Heart right ventricle (tissue), 16 donors: ENCODE measurements around the gene APOA5. TPM values are rescaled to one million over a fixed set of nuclear protein-coding genes. Genes with fewer than 3 reads are reported as not detected.

Experiments
- ATAC-seq, 8 donors: fragments of 200-7000 bp; cut with Tn5 transposase; one replicate each; pipeline ENCODE4 v1.9.1; 2020; ENCODE audit warnings: mild to moderate bottlenecking in 8 of 8, moderate library complexity in 8 of 8, moderate number of reproducible peaks in 1 of 8
- DNase-seq, 2 donors: peaks; one replicate each; pipeline ENCODE4 v3.0.0-alpha.2; 2020
- H3K27ac ChIP-seq, 10 donors: fragments of 200-600 bp; sonication (generic) in 2 of 10; one replicate each; pipeline versions ENCODE4 v1.5.0 to v1.8.0; 2020 to 2022; ENCODE audit warnings: mild to moderate bottlenecking in 3 of 10
- H3K27me3 ChIP-seq, 7 donors: fragments of 200-600 bp; one replicate each; pipeline ENCODE4 v1.8.0; 2021 to 2022; ENCODE audit warnings: mild to moderate bottlenecking in 2 of 7
- H3K36me3 ChIP-seq, 9 donors: fragments of 200-600 bp; sonication (generic) in 1 of 9; one replicate each; pipeline versions ENCODE4 v1.5.0 to v1.8.0; 2020 to 2022; ENCODE audit warnings: mild to moderate bottlenecking in 2 of 9
- H3K4me1 ChIP-seq, 9 donors: fragments of 200-600 bp; sonication (generic) in 1 of 9; one replicate each; pipeline versions ENCODE4 v1.5.0 to v1.8.0; 2020 to 2022; ENCODE audit warnings: mild to moderate bottlenecking in 4 of 9
- H3K4me3 ChIP-seq, 10 donors: fragments of 200-600 bp; sonication (generic) in 2 of 10; one replicate each; pipeline versions ENCODE4 v1.5.0 to v1.8.0; 2020 to 2022; ENCODE audit warnings: mild to moderate bottlenecking in 7 of 10, moderate library complexity in 2 of 10
- H3K9me3 ChIP-seq, 11 donors: fragments of 200-600 bp in 10 of 11; sonication (generic) in 2 of 11; one replicate each; pipeline versions ENCODE4 v1.5.0 to v1.8.0; 2013 to 2022; ENCODE audit warnings: mild to moderate bottlenecking in 2 of 11, control low read depth in 1 of 11, moderate library complexity in 1 of 11
- CTCF ChIP-seq, 9 donors: fragments of 200-600 bp; sonication (generic) in 2 of 9; IDR thresholded peaks; one replicate each; pipeline versions ENCODE4 v1.5.0 to v1.8.0; 2021 to 2022; ENCODE audit warnings: antibody characterized with exemption in 9 of 9, mild to moderate bottlenecking in 5 of 9, moderate library complexity in 1 of 9
- WGBS, 2 donors: extraction: QIAGEN DNeasy Blood & Tissue Kit; methylation state at CpG; one replicate each; pipeline ENCODE4 v1.1.7; 2013; ENCODE audit warnings: inconsistent platforms in 1 of 2; 5-methylcytosine and 5-hydroxymethylcytosine counted together
- intact Hi-C, 10 donors: fragments of 100-400 bp; cut with DNase I; formaldehyde crosslinking; loops; one replicate each; pipeline versions ENCODE4 v1.11.1 to v1.14.2; 2022
- polyA plus RNA-seq, 2 donors: library from polyadenylated mRNA; stranded (reverse); fragments of 200-250 nt; gene quantifications; one replicate each; pipeline ENCODE4 v1.2.3, GENCODE V29; 2013
- total RNA-seq, 10 donors: library from RNA; stranded (reverse); fragmentation: NEBNext Ultra II Directional in 3 of 10; extraction: Animal tissue kit (Norgen Biotek cat#: 25700) in 3 of 10; gene quantifications; one replicate each; pipeline versions ENCODE4 v1.2.1 to v1.2.4, GENCODE V29; 2021 to 2023
- donor health status: Arrhythmogenic right ventricular cardiomyopathy.
- donor health status: ischemic (EF 13 %, LVEDD 7.1; RV severe dilation, severe dysfunction).
- donor health status: healthy with polysubstance abuse.
- donor health status: DM: no; HTN: yes; CAD: no.
- donor health status: DM: no; HTN: no; CAD: no.
- donor health status: ischemic (EF 25% LVEDD 6.9; RV normal size, moderate dysfunction).
- donor health status: ischemic (EF 25% LVEDD 5.7; RV mildly dilated, moderate dysfunction).
- donor health status: healthy.
- donor health status: DM: yes; HTN: yes; CAD: no.
- donor health status: Ischemic cardiomyopathy.
- donor health status: ischemic (EF 35%, LVEDD 5.7; RV mildly dilated, moderate dysfunction).
- donor health status: nonischemic (EF 11% LVEDD 7.7; RV severe dilation, severe dysfunction).
- donor health status: DM: yes; HTN: yes; CAD: no.
- donor health status: PGD.
- donor health status: ischemic (EF 29% LVEDD 5.4; RV normal size, mild dysfunction).
- donor health status: nonischemic (EF 23%, LVEDD 6.1; RV moderate dilation, normal function).

The APOA5 gene
- total and polyA plus RNA-seq, 12 donors = not detected

GRCh38 chr11:116825854-116826750, 34.4 kb upstream of the APOA5 start:
- DNase-seq (no peak), ATAC-seq (no peak)
- 77% methylated on average over 22 of the region's 22 CpGs for WGBS, 2 donors
- Histone ChIP-seq H3K27me3 (no peaks in the 10 kb centered on the region), H3K9me3 (no peaks in the 10 kb centered on the region), H3K27ac (no peak overlapping the region), H3K4me1 (peaks cover 0 to 3% (median 0%) of the 10 kb centered on the region in 9 donors), H3K4me3 (no peak overlapping the region), H3K36me3 (no peaks in the 10 kb centered on the region)
- no peak for TF ChIP-seq CTCF (IDR thresholded peaks at IDR 0.05)
- intact Hi-C loops = no loop called here

GRCh38 chr11:116825434-116825833, 33.8 kb upstream of the APOA5 start:
- Histone ChIP-seq H3K27me3 (no peaks in the 10 kb centered on the region), H3K9me3 (no peaks in the 10 kb centered on the region), H3K4me3 (no peak overlapping the region), H3K4me1 (peaks cover 0 to 3% (median 0%) of the 10 kb centered on the region in 9 donors), H3K36me3 (no peaks in the 10 kb centered on the region), H3K27ac (no peak overlapping the region)
- intact Hi-C loops = no loop called here
- ATAC-seq (no peak), DNase-seq (no peak)
- no peak for TF ChIP-seq CTCF (IDR thresholded peaks at IDR 0.05)
- WGBS, 2 donors = 76 to 77% methylated on average over 5 of the region's 5 CpGs

GRCh38 chr11:116823031-116823843, 31.6 kb upstream of the APOA5 start, which contains the start of gene APOA4:
Gene APOA4, minus strand, starts transcription at chr11:116823304. Its CDS starts 113 bp downstream, at chr11:116823191.
- Histone ChIP-seq H3K27ac (no peak within 1 kb of the TSS), H3K27me3 (no peaks in the 10 kb centered on the region), H3K4me1 (no peaks in the 10 kb centered on the region), H3K36me3 (no peaks in the 10 kb centered on the region), H3K4me3 (no peak within 1 kb of the TSS), H3K9me3 (no peaks in the 10 kb centered on the region)
- intact Hi-C loops = no loop called here
- TF ChIP-seq CTCF (IDR thresholded peaks at IDR 0.05) = no peak
- 70% methylated on average over 16 of the region's 16 CpGs for WGBS, 2 donors
- ATAC-seq (no peak), DNase-seq (no peak)

GRCh38 chr11:116822575-116822974, 30.9 kb upstream of the APOA5 start:
- no peak for TF ChIP-seq CTCF (IDR thresholded peaks at IDR 0.05)
- intact Hi-C loops = no loop called here
- no peak overlapping the region for H3K4me3 ChIP-seq
- DNase-seq (no peak), ATAC-seq (no peak)
- H3K27ac ChIP-seq = no peak overlapping the region
- no peaks in the 10 kb centered on the region for H3K4me1 ChIP-seq
- H3K9me3 ChIP-seq = no peaks in the 10 kb centered on the region
- H3K27me3 ChIP-seq = no peaks in the 10 kb centered on the region
- no peaks in the 10 kb centered on the region for H3K36me3 ChIP-seq
- WGBS, 2 donors = 75 to 77% methylated on average over 5 of the region's 5 CpGs
